PC-3 (cell line): ENCODE measurements around the gene REXO1. TPM values are rescaled to one million over a fixed set of nuclear protein-coding genes. Genes with fewer than 3 reads are reported as not detected.

ENCODE experiments used
- ATAC-seq: fragments of 200-7000 bp; cut with Tn5 transposase; 2 replicates; pipeline ENCODE4 v1.9.1; 2020; ENCODE audit warnings: mild to moderate bottlenecking, moderate library complexity
- BruUV-seq: library from RNA; stranded (reverse); fragments of 400-500 nt; replicated peaks from 2 replicates; lab custom pipeline; 2021; lab: Mats Ljungman, UMichigan
- CTCF ChIA-PET: fragments of 300-600 bp; sonication (Branson Sonifier 250); formaldehyde crosslinking; loops from one replicate; lab custom pipeline; 2022; ENCODE audit warnings: antibody characterized with exemption; lab: Charles Lee
- POLR2A ChIA-PET: fragments of 300-600 bp; sonication (Branson Sonifier 250); formaldehyde crosslinking; loops from one replicate; lab custom pipeline; 2022; ENCODE audit warnings: antibody characterized with exemption; ENCODE audit not compliant: unreplicated experiment; lab: Charles Lee
- DNase-seq: peaks from one replicate; pipeline ENCODE4 v3.0.0-alpha.2; 2015
- H2AFZ ChIP-seq: fragments of 300-600 bp; sonication (generic); 2 replicates; pipeline ENCODE4 v1.6.0; 2016; ENCODE audit warnings: antibody characterized with exemption, low read length
- H3F3A ChIP-seq: fragments of 300-600 bp; sonication (generic); one replicate; pipeline ENCODE4 v1.6.0; 2017; ENCODE audit warnings: antibody characterized with exemption, low read length, control low read depth, mild to moderate bottlenecking; ENCODE audit not compliant: unreplicated experiment
- H3K27ac ChIP-seq: fragments of 300-600 bp; sonication (generic); 2 replicates; pipeline ENCODE4 v1.5.1; 2016; ENCODE audit warnings: mild to moderate bottlenecking, low read length
- H3K27me3 ChIP-seq: fragments of 300-600 bp; sonication (generic); 2 replicates; pipeline ENCODE4 v1.6.1; 2016; ENCODE audit warnings: low read length, mixed read lengths
- H3K36me3 ChIP-seq: fragments of 300-600 bp; sonication (generic); 2 replicates; pipeline ENCODE4 v1.6.1; 2016; ENCODE audit warnings: low read depth, mixed run types, low read length, mixed read lengths
- H3K4me1 ChIP-seq: fragments of 300-600 bp; sonication (generic); 2 replicates; pipeline ENCODE4 v1.5.1; 2016; ENCODE audit warnings: low read length; ENCODE audit not compliant: insufficient read depth
- H3K4me2 ChIP-seq: fragments of 300-600 bp; sonication (generic); 2 replicates; pipeline ENCODE4 v1.6.0; 2016; ENCODE audit warnings: low read length
- H3K4me3 ChIP-seq: fragments of 300-600 bp; sonication (generic); 2 replicates; pipeline ENCODE4 v1.5.1; 2016; ENCODE audit warnings: mild to moderate bottlenecking, low read length, mixed read lengths
- H3K79me2 ChIP-seq: fragments of 300-600 bp; sonication (generic); 2 replicates; pipeline ENCODE4 v1.6.1; 2017; ENCODE audit warnings: low read length, mixed read lengths
- H3K9ac ChIP-seq: fragments of 300-600 bp; sonication (generic); 2 replicates; pipeline ENCODE4 v1.6.0; 2016; ENCODE audit warnings: mild to moderate bottlenecking, low read length
- H3K9me2 ChIP-seq: fragments of 300-600 bp; sonication (generic); replicated peaks from 2 replicates; pipeline ENCODE4 v1.6.1; 2016; ENCODE audit warnings: mixed run types, low read length, mixed read lengths
- H3K9me3 ChIP-seq: fragments of 300-600 bp; sonication (generic); 2 replicates; pipeline ENCODE4 v1.6.1; 2016; ENCODE audit warnings: low read length, mixed read lengths
- H4K20me1 ChIP-seq: fragments of 300-600 bp; sonication (generic); 2 replicates; pipeline ENCODE4 v1.6.1; 2016; ENCODE audit warnings: low read length, mixed read lengths
- EZH2 ChIP-seq: fragments of 300-600 bp; sonication (generic); IDR thresholded peaks from one replicate; pipeline ENCODE4 v1.6.1; 2017; ENCODE audit warnings: antibody characterized with exemption, mild to moderate bottlenecking, low read length; ENCODE audit not compliant: unreplicated experiment
- EZH2phosphoT487 ChIP-seq: fragments of 300-600 bp; sonication (generic); IDR thresholded peaks from 2 replicates; pipeline ENCODE4 v1.6.1; 2018; ENCODE audit warnings: mild to moderate bottlenecking, antibody characterized with exemption, low read length, borderline replicate concordance
- intact Hi-C: fragments of 100-400 bp; cut with micrococcal nuclease; formaldehyde crosslinking; loops from 2 replicates; pipeline ENCODE4 v1.9.0; 2023
- total RNA-seq: library from RNA; depleted of rRNA; stranded (reverse); fragments of >200 nt; gene quantifications from 2 replicates; pipeline ENCODE4 v1.2.3, GENCODE V29; 2014
- TF ChIP-seq, protein P1 (sequence below): fragments of 300-600 bp; sonication (generic); conservative IDR thresholded peaks from 2 replicates; pipeline ENCODE4 v1.5.1; 2017; ENCODE audit warnings: antibody characterized with exemption, low read depth, mild to moderate bottlenecking, low read length

Gene REXO1
- total RNA-seq, 1 experiment from 2014 or later, result 21.4 TPM

DNA sequence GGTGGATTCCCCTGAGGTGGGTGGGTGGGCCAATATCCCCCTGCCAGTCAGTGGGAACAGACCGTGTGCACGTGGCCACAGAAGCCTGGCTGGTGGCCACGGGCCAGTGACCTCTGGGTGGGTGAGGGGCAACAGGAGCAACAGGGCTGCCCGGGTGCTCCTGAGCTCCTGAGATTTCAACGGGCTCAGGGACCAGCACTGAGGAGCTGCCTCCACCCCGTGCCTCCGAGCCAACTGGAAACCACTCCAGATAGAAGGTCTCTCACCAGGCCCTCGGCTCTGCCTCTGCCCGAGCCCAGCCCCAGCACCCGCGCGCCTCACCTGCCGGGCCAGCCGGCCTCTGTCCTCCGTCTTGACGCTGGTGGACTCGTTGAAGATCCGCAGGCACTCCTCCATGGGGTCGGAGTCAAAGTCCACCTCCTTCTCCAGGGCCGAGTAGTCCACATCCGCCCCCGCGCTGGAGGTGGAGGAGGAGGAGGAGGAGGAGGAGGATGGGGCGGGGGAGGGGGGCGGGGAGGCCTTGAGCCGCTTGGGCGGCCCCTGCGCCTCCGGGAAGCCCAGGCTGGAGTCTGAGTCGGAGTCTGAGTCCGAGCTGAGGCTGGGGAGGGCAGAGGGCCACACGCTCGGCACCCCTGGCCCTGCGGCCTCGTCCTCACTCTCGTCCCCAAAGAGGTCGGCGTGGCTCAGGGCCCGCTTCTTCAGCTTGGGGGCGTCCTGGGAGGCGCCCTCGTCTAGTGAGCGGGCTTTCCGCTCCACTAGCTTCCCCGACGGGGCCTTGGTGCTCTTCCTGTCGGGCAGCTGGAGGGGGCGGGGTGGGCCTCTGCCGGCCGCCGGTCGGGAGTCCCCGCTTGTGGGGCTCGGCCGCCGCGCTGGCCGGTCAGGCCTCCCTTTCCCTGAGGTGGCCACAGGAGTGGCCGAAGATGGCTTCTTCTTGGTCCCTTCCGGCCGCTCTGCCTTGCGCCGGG, 21.4 kb downstream of the REXO1 start:
- Histone ChIP-seq H3K9ac (no peak overlapping the region), H3F3A (no peaks in the 10 kb centered on the region), H2AFZ (no peak overlapping the region), H3K9me3 (no peaks in the 10 kb centered on the region), H3K9me2 (no peaks in the 10 kb centered on the region), H4K20me1 (no peaks in the 10 kb centered on the region), H3K27ac (no peak overlapping the region), H3K79me2 (peaks cover 5% of the 10 kb centered on the region; the same call in 1 of the 2 replicates), H3K27me3 (no peaks in the 10 kb centered on the region), H3K4me2 (no peak overlapping the region), H3K4me1 (no peaks in the 10 kb centered on the region), H3K36me3 (no peaks in the 10 kb centered on the region; the same call in 1 of the 2 replicates), H3K4me3 (no peak overlapping the region)
- TF ChIP-seq, protein P1, sequence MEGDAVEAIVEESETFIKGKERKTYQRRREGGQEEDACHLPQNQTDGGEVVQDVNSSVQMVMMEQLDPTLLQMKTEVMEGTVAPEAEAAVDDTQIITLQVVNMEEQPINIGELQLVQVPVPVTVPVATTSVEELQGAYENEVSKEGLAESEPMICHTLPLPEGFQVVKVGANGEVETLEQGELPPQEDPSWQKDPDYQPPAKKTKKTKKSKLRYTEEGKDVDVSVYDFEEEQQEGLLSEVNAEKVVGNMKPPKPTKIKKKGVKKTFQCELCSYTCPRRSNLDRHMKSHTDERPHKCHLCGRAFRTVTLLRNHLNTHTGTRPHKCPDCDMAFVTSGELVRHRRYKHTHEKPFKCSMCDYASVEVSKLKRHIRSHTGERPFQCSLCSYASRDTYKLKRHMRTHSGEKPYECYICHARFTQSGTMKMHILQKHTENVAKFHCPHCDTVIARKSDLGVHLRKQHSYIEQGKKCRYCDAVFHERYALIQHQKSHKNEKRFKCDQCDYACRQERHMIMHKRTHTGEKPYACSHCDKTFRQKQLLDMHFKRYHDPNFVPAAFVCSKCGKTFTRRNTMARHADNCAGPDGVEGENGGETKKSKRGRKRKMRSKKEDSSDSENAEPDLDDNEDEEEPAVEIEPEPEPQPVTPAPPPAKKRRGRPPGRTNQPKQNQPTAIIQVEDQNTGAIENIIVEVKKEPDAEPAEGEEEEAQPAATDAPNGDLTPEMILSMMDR, result no peak
- TF ChIP-seq EZH2, result no peak
- no peak for TF ChIP-seq EZH2phosphoT487
- DNase-seq (no peak), ATAC-seq (peak; percentile 22; the same call in 1 of the 2 replicates)
- intact Hi-C loops, result no loop called here
- CTCF ChIA-PET, result interaction anchor here (0.6 kb wide), 1 partner anchor 38 kb away, joined by 3 read pairs; no protein-coding TSS in a partner anchor
- no TSS peak for BruUV-seq
- POLR2A ChIA-PET, result interaction anchor here (0.6 kb wide), 1 partner anchor 67 kb away, joined by 3 read pairs; no protein-coding TSS in a partner anchor

DNA sequence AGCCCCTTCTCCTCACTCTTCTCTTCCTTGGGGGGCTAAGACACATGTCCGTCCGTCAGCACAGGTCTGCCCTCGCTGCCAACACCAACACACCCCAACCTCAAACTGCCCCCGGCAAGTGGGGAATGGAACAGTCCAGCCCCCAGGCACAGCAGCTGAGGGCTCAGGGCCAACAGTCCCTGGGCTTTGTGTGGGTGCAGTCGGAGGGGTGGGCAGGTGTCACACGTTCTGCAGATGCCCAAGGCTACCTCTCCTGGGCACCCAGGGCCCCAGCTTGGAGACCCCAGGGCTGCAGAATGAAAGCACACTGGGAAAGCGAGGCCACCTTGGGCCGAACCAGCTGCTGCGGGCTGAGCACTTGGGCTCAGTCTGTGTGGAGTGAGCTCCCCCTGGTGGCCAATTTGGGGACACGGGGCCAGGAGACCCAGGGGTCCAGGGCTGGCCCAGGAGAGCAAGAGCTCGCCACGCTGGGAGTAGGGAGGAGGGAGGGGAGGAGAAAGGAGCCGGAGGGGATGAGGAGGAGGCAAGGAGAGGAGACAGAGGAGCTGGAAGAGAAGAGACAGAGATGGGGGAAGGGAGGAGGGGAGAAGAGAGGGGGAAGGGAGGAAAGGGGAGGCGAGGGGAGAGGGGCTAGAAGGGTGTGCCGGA, 22.2 kb downstream of the REXO1 start:
- Histone ChIP-seq H3K9me2 (no peaks in the 10 kb centered on the region), H3K9ac (no peak overlapping the region), H4K20me1 (no peaks in the 10 kb centered on the region), H3K9me3 (no peaks in the 10 kb centered on the region), H3F3A (no peaks in the 10 kb centered on the region), H3K36me3 (no peaks in the 10 kb centered on the region; the same call in 1 of the 2 replicates), H3K4me2 (no peak overlapping the region), H3K27ac (no peak overlapping the region), H3K4me3 (no peak overlapping the region), H3K4me1 (no peaks in the 10 kb centered on the region), H3K79me2 (peaks cover 1% of the 10 kb centered on the region; the same call in 1 of the 2 replicates), H2AFZ (no peak overlapping the region), H3K27me3 (no peaks in the 10 kb centered on the region)
- TF ChIP-seq EZH2phosphoT487 (no peak), EZH2 (no peak)
- TF ChIP-seq, protein P1, result peak; percentile 82
- peak; percentile 67 for DNase-seq
- intact Hi-C loops, result no loop called here
- ATAC-seq, result peak; percentile 86
- no TSS peak for BruUV-seq
- ChIA-PET CTCF (interaction anchor here (0.6 kb wide), 1 partner anchor 116 kb away, joined by 6 read pairs; no protein-coding TSS in a partner anchor), POLR2A (interaction anchor here (0.6 kb wide), 1 partner anchor 66 kb away, joined by 3 read pairs; no protein-coding TSS in a partner anchor)
